HG03196 (cell line): Measurements from ENCODE around the gene ABHD12B.
"Not testable (repeated sequence)": the region's sequence is repeated elsewhere in the genome, so short reads cannot be mapped to it uniquely, and the experiment has no call there.

ENCODE experiments used
- ATAC-seq: cut with Tn5 transposase; IDR thresholded peaks from one replicate; pipeline ENCODE4 v1.9.1; 2021; ENCODE audit not compliant: unreplicated experiment

ABHD12B gene

DNA sequence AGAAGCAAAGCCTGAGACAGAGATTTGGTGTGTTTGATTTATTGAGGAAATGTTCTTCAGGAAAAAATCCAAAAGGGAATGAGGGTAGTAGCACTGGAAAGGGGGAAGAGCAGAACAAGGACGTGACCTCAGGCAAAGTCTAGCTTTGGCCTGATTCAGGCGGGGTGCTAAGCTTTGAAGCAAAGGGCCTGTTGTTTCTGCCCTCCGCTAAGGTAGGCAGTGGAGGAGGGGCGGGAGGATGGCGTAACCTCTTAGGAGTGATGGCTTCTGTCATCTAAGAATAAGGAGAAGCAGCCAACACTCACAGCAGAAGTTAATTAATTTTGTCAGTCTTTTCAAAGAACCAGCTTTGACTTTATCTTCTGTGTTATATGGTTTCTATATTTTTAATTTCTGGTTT, 20.4 kb downstream of the ABHD12B start:
- no peak for ATAC-seq

- ATAC-seq = not testable (repeated sequence)
Observed at GRCh38 chr14:50896421-50896820, 24.6 kb downstream of the ABHD12B start.

DNA sequence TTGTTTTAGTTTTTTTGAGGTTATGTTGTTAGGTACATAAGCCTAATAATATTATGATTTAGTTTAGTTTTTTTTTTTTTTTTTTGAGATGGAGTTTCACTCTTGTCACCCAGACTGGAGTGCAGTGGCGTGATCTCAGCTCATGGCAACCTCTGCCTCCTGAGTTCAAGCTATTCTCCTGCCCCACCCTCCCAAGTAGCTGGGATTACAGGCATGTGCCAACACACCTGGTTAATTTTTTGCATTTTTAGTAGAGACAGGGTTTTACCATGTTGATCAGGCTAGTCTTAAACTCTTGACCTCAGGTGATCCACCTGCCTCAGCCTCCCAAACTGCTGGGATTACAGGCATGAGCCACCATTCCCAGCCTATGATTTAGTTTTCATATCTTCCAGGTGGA, 25.2 kb downstream of the ABHD12B start:
- ATAC-seq = not testable (repeated sequence)

- ATAC-seq = no peak
Observed at GRCh38 chr14:50897658-50898175, 25.9 kb downstream of the ABHD12B start.

GRCh38 chr14:50901361-50901760, 29.5 kb downstream of the ABHD12B start:
- ATAC-seq = no peak

- ATAC-seq = no peak
Observed at GRCh38 chr14:50904719-50905118, 32.9 kb downstream of the ABHD12B start.

DNA sequence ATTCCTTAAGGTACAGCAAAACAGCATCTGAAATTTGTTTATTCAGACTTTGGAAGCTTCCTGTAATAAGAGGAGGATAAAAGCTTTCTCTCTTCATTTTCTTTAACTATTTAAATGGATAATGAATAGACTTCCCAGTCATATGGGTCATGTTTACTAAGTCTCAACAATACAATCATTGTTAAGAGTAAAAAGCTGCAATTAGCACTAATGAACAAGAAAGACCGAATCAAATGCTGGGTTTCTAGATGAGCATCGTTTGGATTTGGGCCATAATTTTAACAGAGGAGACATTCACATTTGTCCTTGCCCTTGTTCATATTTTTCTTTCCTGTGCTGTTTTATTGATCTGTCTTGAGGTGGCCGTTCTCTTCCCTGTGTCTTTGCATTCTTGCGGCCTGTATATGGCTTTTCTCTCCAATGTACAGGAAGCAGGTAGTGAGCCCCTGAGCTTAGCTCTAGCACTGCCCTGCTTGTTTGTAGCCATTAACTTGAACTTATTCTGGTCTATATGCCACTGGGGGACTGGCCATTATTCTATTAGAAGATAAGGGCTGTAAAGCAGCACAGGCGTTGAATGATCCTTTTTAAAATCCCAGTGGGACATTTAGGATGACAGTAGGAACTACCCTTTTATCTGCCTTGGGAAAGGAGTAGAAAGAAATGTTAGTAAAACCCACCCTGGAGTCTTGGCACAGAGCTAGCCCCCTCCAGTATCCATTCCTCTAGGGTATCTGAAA, 34.6 kb downstream of the ABHD12B start:
- ATAC-seq = no peak

DNA sequence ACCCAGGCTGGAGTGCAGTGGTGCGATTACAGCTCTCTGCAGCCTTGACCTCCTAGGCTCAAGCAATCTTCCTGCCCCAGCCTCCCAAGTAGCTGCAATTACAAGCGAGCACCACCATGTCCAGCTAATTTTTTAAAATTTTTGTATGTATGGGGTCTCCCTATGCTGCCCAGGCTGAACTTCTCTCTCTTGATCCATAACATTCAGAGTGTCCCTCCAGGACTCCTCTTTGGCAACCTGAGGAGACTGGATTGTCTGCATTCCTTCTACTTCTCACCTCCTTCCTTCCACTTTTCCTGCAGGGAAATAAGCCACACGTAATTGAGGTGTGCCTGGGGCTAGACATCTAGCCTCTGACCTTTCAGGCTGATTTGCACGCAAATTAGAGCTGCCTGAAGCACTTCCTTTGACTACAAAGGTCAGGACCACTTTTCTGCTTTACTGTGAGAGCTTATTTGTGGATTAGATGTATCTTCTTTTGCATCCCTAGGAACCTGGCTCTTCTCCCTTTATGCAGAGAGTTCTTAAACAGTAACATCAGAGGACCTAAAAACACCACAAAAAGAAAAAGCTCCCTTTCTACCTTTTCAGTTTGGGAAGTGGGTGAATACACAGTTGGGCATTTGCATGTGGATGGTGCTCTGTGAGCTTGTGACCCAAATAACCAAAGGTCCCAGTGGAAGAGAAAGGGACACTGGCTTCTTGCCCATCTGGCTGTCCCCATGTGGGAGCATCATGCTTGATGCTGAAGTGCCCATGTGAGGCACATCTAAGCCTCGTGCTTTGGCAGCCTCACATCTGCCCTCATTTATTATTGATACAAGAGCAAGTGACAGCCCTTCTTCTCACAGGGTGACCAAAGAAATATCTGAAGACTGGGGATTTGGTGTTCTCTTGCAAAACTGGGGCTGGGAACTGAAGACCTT, 38.9 kb downstream of the ABHD12B start:
- ATAC-seq = no peak

GRCh38 chr14:50917449-50917848, 45.6 kb downstream of the ABHD12B start:
- ATAC-seq = no peak

GRCh38 chr14:50919524-50919923, 47.7 kb downstream of the ABHD12B start:
- not testable (repeated sequence) for ATAC-seq

DNA sequence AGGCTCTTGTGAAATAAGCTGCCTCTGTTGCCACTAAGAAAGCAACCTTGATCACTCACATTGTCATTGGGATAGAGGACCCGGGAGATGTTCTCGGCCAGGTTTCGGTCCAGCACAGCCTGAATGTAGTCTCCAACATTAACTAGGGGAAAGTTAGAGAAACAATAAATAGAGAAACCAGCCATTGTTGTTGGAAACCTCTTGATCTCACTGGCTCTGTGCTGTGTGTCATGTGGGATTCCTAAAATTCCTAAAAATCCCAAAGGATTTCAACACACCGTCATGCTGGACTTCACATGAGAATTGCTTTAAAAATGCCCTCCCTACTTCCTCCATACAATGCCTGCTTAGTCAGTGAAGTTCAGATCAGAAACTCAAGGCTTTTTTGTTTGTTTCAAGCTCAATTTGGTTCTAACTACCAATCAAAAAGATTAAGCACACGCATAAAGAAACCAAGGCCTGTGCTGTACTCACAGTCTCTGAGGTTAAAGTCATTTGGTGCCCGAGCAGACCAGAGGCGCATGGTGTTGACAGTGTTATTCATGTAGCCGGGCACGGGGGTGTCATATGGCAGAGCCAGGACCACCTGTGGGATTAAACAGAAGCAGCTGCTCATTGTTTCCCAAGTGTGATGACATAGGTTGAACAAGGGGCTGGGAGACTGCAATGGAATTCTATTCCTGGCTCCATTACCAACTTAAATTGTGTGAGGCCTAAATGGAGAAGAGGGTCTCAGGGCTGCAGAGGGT, 48.8 kb downstream of the ABHD12B start:
- ATAC-seq = no peak

DNA sequence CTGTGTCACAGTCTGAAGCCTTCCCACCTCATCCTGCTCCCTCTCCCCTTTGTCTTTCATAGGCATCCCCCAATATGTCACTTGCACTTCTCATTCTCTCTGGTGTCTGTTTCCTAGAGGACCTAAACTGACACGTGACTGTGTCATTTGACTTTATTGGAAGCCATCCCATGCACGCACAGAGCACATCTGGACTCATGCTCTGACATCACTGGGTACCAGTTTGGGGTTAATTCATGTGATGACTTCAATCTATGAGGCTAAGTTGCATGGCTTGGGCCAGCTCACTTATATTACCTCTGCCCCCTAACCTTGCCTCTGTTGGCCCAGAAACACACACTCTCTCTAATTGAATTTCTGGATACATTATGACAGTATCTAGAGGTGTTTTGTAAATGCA, 51.0 kb downstream of the ABHD12B start:
- ATAC-seq = no peak

DNA sequence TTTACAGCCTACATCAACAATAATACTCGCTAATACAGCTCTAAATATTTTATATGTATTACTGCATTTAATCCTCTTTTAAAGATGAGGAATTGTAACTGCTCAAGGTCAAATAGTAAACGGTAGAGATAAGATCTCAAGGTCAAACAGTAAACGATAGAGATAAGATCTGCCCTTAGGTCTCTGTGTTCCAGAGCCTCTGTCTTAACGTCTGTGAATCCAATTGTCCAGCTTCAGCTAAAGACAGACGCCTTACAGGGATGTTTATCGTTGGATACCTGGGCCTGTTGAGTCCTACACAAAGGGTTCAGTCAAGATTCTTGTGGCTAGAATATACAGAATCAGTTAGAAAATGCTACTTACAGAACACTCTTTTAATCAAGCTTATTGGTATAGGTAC, 52.4 kb downstream of the ABHD12B start:
- ATAC-seq = no peak

DNA sequence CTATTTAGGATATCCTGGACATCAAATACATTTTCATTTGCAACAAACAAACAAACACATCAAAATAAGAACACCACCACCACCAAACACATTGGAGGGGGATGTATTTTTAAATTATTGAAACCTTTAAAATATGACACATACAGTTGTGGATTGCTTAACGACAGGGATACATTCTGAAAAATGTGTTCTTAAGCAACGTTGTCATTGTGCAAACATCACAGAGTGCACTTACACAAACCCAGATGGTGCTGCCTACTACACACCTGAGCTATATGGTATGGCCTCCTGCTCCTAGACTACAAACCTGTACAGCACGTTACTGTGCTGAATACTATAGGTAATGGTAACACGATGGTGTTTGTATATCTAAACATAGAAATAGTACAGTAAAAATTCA, 53.0 kb downstream of the ABHD12B start:
- ATAC-seq = no peak

DNA sequence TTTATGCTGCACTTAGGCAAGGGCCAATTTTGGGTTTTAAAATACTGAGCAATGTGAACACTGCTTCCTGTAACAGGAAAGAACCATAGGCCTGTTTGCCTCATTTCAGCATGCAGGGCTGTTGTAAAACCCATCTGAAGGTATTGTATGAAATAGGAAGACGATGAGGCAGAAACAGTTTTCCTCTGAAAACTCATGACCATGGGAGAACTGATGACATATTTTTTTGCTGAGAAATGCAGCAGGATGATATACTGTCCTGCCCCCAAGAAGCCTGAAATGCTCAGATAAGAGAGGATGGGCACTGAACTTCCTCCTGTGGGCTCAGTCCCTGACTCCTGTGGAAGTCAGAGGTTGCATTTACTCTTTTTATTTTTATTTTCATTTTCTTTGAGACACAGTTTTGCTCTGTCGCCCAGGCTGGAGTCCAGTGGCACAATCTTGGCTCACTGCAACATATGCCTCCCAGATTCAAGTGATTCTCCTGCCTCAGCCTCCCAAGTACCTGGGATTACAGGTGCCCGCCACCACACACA, 55.1 kb downstream of the ABHD12B start:
- no peak for ATAC-seq

GRCh38 chr14:50928002-50928635, 56.3 kb downstream of the ABHD12B start:
- no peak for ATAC-seq

- no peak for ATAC-seq
Observed at GRCh38 chr14:50929506-50929905, 57.7 kb downstream of the ABHD12B start.

- no peak for ATAC-seq
Observed at GRCh38 chr14:50931559-50931958, 59.7 kb downstream of the ABHD12B start.

DNA sequence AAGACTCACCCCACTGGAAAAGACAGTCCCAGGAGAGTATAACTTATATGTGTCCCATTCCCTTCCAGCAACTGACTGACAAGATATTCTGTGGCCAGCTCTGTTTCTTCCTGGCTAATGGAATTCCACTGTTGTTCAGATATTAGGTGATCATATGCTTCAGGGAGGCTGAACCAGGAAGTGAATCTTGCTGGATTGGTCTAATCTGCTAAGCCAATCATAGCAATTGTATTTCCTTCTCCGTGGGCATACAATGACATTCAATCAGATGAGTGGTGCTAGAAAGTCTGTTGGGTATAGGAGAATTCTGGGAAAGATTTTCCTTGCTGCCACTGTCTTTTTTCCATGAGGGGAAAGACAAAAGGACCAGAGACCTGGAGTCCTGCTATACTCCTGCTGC, 60.3 kb downstream of the ABHD12B start:
- ATAC-seq = no peak
